Putamen (tissue), 1 donor: ENCODE data around the gene NRAS.
"Not testable (repeated sequence)": the region's sequence is repeated elsewhere in the genome, so short reads cannot be mapped to it uniquely, and the experiment has no call there.

Experiments used
- DNase-seq: peaks from one replicate; pipeline ENCODE4 v3.0.0-alpha.2; 2016; ENCODE audit warnings: low spot score

Gene NRAS

GRCh38 chr1:114716304-114717170, at the start of gene NRAS:
TSS of gene NRAS (minus strand) at chr1:114716771. CDS start at chr1:114716160, 611 bp downstream.
- peak; percentile 90 for DNase-seq

GRCh38 chr1:114764689-114765088, 48.1 kb upstream of the NRAS start:
- no peak for DNase-seq

GRCh38 chr1:114758256-114758832, 41.8 kb upstream of the NRAS start:
- no peak for DNase-seq

- DNase-seq, result peak; percentile 98
These were observed 41.1 kb upstream of the NRAS start, which contains the start of gene CSDE1 for GRCh38 chr1:114757455-114758255. TSS of gene CSDE1 (minus strand) at chr1:114757984. CDS start at chr1:114739890, 18,094 bp downstream.

- no peak for DNase-seq
These were observed 40.4 kb upstream of the NRAS start for GRCh38 chr1:114756949-114757454.

- no peak for DNase-seq
These were observed 39.7 kb upstream of the NRAS start for GRCh38 chr1:114756009-114756892.

- no peak for DNase-seq
These were observed 38.7 kb upstream of the NRAS start for GRCh38 chr1:114755006-114755931.

- not testable (repeated sequence) for DNase-seq
These were observed 37.1 kb upstream of the NRAS start for GRCh38 chr1:114753702-114754101.

DNA sequence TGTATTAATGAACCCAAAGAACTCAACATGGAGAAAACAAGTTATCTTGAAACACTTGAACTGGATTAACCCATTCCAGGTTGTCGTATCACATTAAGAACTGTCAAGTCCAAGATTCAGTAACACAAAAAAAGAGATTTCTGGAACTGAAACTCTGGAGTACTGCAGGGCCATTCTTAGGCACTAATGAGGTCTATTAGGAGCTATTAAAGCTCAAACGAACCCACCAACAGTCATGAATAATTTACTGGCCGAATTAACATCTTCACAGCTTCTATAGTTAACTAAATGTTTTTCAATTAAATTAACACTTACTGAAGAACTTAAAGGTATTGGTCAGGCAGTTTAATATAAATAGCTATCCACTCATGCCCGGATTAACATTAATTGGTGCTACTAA, 36.6 kb upstream of the NRAS start:
- no peak for DNase-seq

- no peak for DNase-seq
These were observed 34.2 kb upstream of the NRAS start for GRCh38 chr1:114750780-114751179.

DNA sequence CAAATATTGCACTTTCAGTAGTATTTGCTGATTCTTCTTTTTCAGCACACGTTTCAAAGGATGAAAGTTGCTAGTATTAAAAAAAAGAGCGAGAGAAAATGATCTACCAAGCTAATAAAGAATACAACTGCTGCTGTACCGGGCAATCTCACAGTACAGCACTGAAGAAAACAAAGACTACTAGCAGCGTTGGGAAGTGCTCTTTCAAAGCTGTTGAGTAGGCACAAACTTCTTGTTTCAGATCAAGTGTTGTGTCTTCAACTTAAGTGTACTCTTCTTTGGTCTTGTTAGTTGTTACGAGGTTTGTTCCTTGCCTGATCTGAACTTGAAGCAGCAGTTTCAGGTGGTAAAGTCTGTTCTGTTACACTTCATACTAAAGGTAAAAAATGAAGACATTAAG, 33.3 kb upstream of the NRAS start:
- DNase-seq, result no peak

DNA sequence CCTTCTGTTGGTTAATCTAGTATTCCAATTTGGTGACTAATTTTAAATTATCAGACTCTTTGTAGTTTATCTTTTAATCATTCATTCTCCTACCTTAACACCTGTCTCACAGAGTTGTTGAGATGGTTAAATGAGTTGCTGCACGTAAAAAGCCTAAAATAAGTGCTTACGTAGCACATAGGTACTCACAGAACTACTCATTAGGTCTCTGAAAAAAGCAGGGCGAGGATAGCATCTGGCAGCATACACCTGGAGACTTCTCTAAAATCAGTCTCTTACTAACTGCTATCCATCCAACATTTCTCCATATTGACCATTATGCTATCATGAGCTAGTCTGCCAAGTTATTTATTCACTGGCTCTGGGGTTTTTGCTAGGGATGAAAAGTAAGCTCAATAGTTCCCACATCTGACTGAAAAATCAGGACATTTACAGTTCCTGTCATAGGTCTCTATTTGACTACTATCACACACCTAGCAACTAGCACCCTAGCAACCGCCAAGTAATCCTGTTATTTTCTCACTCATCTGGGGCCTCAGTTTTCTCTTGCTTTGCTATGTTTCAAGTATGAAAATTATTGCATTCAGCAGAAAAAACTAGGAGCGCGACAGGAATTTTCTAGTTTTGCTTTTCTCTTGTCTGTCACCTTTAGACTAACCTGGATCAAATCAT, 30.0 kb upstream of the NRAS start:
- DNase-seq, result no peak

- no peak for DNase-seq
These were observed 28.7 kb upstream of the NRAS start for GRCh38 chr1:114745291-114745690.

- no peak for DNase-seq
These were observed 25.6 kb upstream of the NRAS start for GRCh38 chr1:114741963-114742746.

DNA sequence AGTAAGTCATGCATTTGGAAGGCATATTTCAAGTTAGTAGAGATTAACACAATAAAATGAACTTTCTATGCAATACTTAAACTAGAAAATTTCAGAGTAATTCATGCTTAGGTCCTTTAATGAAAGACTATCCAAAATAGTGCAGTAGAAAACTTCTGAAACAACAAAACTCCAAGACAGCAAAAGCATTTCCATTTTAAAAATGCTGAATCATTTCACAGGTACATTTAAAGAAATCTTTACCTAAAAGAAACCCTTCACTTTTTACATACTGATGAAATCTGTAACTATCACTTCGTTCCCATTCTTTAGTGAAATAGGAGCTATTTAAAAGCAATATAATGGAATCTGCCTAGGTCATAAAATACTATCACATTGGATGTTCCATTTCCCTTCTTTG, 23.8 kb upstream of the NRAS start:
- DNase-seq, result no peak

DNA sequence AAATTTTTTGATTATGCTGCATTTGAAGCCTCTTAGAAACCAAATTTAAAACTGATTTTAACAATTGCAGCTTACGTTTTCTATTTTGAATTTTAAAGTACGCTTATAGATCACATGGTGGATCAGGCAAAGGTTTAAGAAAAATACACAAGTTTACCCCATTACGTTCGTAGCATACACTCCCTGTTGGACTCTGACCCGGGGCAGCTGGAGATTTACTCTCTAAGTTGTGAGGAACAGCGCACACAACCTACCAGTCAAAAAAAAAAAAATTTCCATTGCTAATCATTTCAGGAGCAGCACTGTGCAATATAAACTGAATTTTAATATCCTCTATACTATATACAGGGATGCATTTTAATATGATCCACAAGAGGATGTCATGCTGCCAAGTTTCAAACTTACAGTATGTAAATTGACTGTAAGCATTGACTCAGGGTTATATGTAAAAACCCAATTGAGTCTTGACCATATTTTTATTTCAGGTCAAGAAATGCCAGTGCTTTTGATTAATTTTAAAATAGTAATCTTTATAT, 20.8 kb upstream of the NRAS start:
- DNase-seq, result no peak

GRCh38 chr1:114735479-114735878, 18.9 kb upstream of the NRAS start:
- DNase-seq, result no peak

- no peak for DNase-seq
These were observed 13.2 kb upstream of the NRAS start for GRCh38 chr1:114729782-114730181.

DNA sequence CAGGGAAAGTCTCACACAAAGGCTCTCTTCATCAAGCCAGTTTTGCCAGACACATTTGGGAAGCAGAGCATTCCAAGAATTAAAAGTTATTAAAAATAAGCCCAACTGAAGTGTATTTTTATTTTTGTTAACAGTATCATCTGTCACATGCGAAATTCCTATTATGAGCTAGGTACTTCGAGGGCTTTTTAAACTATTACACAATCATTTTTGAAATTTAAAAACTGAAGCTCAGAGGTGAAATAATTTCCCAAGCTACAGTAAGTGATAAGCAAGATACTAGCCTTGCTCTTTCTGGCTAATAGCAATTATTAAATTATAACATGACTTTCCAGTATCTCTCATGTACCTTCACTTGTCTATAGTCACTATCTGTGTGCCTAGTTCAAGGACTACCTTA, 12.0 kb upstream of the NRAS start:
- DNase-seq, result no peak
